B cell (primary cell): ENCODE results near the gene HAGHL. TPM values are rescaled to one million over a fixed set of nuclear protein-coding genes. Genes with fewer than 3 reads are reported as not detected.

Experiments
- ATAC-seq: fragments of 200-7000 bp; cut with Tn5 transposase; one replicate; pipeline ENCODE4 v1.10.0; 2021; ENCODE audit warnings: low read depth, mild to moderate bottlenecking, moderate number of reproducible peaks, moderate library complexity
- CTCF ChIA-PET: fragments of 350-600 bp; sonication (Branson Sonifier 250); formaldehyde crosslinking; loops from one replicate; lab custom pipeline; 2021; ENCODE audit warnings: antibody characterized with exemption, inconsistent platforms; lab: Charles Lee
- POLR2A ChIA-PET: fragments of 350-600 bp; sonication (Branson Sonifier 250); formaldehyde crosslinking; loops from one replicate; lab custom pipeline; 2021; ENCODE audit warnings: antibody characterized with exemption; lab: Charles Lee
- DNase-seq: peaks from one replicate; pipeline ENCODE4 v3.0.0; 2013
- H2AFZ ChIP-seq: 2 replicates; pipeline ENCODE4 v1.6.1; 2012; ENCODE audit warnings: mild to moderate bottlenecking, low read depth, low read length; ENCODE audit not compliant: insufficient read depth, poor library complexity, severe bottlenecking
- H3K27ac ChIP-seq, 2 donors: 1 replicate in 1 of 2; 2 replicates in 1 of 2; pipeline ENCODE4 v1.5.1; 2012 to 2013; ENCODE audit warnings: low read length in 2 of 2, mild to moderate bottlenecking in 2 of 2, moderate library complexity in 1 of 2
- H3K27me3 ChIP-seq, 4 experiments: fragments of 200-600 bp in 1 of 4; sonication (generic) in 1 of 4; replicated peaks in 1 of 4; 1 replicate in 2 of 4; 2 replicates in 2 of 4; pipeline versions ENCODE4 v1.6.1 to v1.7.0; 2013 to 2016; ENCODE audit warnings: low read length in 3 of 4, mild to moderate bottlenecking in 2 of 4, mixed read lengths in 1 of 4, moderate library complexity in 1 of 4; ENCODE audit not compliant: insufficient read depth in 4 of 4, control insufficient read depth in 3 of 4; ENCODE audit errors: control extremely low read depth in 1 of 4
- H3K36me3 ChIP-seq, 2 experiments: replicated peaks in 1 of 2; 1 replicate in 1 of 2; 2 replicates in 1 of 2; pipeline versions ENCODE4 v1.6.1 to v1.7.1; 2013; ENCODE audit warnings: low read length in 1 of 2; ENCODE audit not compliant: insufficient read depth in 2 of 2, control insufficient read depth in 1 of 2; ENCODE audit errors: control extremely low read depth in 1 of 2, extremely low read depth in 1 of 2
- H3K4me1 ChIP-seq, 2 donors: fragments of 200-600 bp in 1 of 2; sonication (generic) in 1 of 2; 1 replicate in 1 of 2; 2 replicates in 1 of 2; pipeline versions ENCODE4 v1.5.1 to v1.6.1; 2013 to 2017; ENCODE audit warnings: low read length in 2 of 2; ENCODE audit not compliant: control insufficient read depth in 2 of 2, insufficient read depth in 2 of 2
- H3K4me2 ChIP-seq: replicated peaks from 2 replicates; pipeline ENCODE3; 2012; ENCODE audit warnings: mild to moderate bottlenecking, low read depth, low read length; ENCODE audit not compliant: poor library complexity, severe bottlenecking
- H3K4me3 ChIP-seq, 5 experiments: fragments of 200-600 bp in 1 of 5; sonication (generic) in 1 of 5; 1 replicate in 3 of 5; 2 replicates in 2 of 5; pipeline versions ENCODE4 v1.5.1 to v1.7.0; 2011 to 2016; ENCODE audit warnings: low read length in 4 of 5, mild to moderate bottlenecking in 4 of 5, low read depth in 2 of 5, control low read depth in 1 of 5, moderate library complexity in 1 of 5; ENCODE audit not compliant: insufficient read depth in 1 of 5; ENCODE audit errors: control extremely low read depth in 1 of 5, extremely low read depth in 1 of 5
- H3K79me2 ChIP-seq: fragments of 200-600 bp; sonication (generic); one replicate; pipeline ENCODE4 v1.6.0; 2016; ENCODE audit warnings: low read length; ENCODE audit not compliant: control insufficient read depth, insufficient read depth
- H3K9ac ChIP-seq: fragments of 200-600 bp; sonication (generic); 2 replicates; pipeline ENCODE4 v1.6.1; 2017; ENCODE audit warnings: mild to moderate bottlenecking, low read length, moderate library complexity
- H3K9me3 ChIP-seq, 3 donors: one replicate each; pipeline versions ENCODE4 v1.6.1 to v1.7.1; 2013; ENCODE audit warnings: low read length in 2 of 3; ENCODE audit not compliant: control insufficient read depth in 2 of 3, insufficient read depth in 1 of 3; ENCODE audit errors: control extremely low read depth in 1 of 3
- H4K20me1 ChIP-seq: 2 replicates; pipeline ENCODE4 v1.6.0; 2012; ENCODE audit warnings: mild to moderate bottlenecking, low read length; ENCODE audit not compliant: insufficient read depth, control insufficient read depth, poor library complexity, severe bottlenecking
- H3K27ac Mint-ChIP-seq: one replicate; pipeline ENCODE4 v1.8.0; 2021; ENCODE audit warnings: mixed read lengths
- H3K27me3 Mint-ChIP-seq: one replicate; pipeline ENCODE4 v1.8.0; 2021; ENCODE audit warnings: mixed read lengths
- H3K4me1 Mint-ChIP-seq: one replicate; pipeline ENCODE4 v1.8.0; 2021; ENCODE audit warnings: mixed read lengths
- H3K4me3 Mint-ChIP-seq: one replicate; pipeline ENCODE4 v1.8.0; 2021; ENCODE audit warnings: mixed read lengths
- H3K9me3 Mint-ChIP-seq: one replicate; pipeline ENCODE4 v1.8.0; 2022; ENCODE audit warnings: mixed read lengths; ENCODE audit not compliant: insufficient read depth
- CTCF ChIP-seq: fragments of 200-600 bp; IDR thresholded peaks from one replicate; pipeline ENCODE4 v1.8.0; 2022; ENCODE audit warnings: antibody characterized with exemption, mild to moderate bottlenecking
- EZH2 ChIP-seq: IDR thresholded peaks from 2 replicates; pipeline ENCODE4 v1.6.1; 2012; ENCODE audit warnings: borderline replicate concordance, low read depth, mild to moderate bottlenecking, moderate library complexity, low read length; ENCODE audit not compliant: insufficient read depth, poor library complexity, severe bottlenecking
- WGBS: methylation state at CpG from one replicate; pipeline ENCODE4 v1.1.5; 2013; ENCODE audit warnings: missing lambda C conversion rate; ENCODE audit not compliant: insufficient coverage; 5-methylcytosine and 5-hydroxymethylcytosine counted together
- intact Hi-C: fragments of 100-400 bp; cut with micrococcal nuclease; formaldehyde crosslinking; loops from one replicate; pipeline ENCODE4 v1.10.0; 2022
- polyA plus RNA-seq: library from polyadenylated mRNA; depleted of rRNA; stranded (reverse); fragments of >200 nt; gene quantifications from 2 replicates; pipeline ENCODE4 v1.2.3, GENCODE V29; 2012
- total RNA-seq, 2 donors: library from RNA; stranded (reverse); fragments of 120-200 nt in 1 of 2; gene quantifications; 1 replicate in 1 of 2; 2 replicates in 1 of 2; pipeline versions ENCODE4 v1.2.3 to v1.2.4, GENCODE V29; 2013 to 2022

HAGHL gene
- total and polyA plus RNA-seq, 2 donors (not counting 1 experiment from before 2014, with no cell fraction given) = 32.3 to 87.1 TPM

- H3K9me3 ChIP-seq = peaks cover 0 to 15% (median 0%) of the 10 kb centered on the region in 3 donors
- no peak overlapping the region for H3K4me3 ChIP-seq
- intact Hi-C loops = loop anchor here (5.0 kb wide), 1 partner anchor 253 kb away; the partner anchor contains the start of gene LMF1
- H3K4me2 ChIP-seq = no peak overlapping the region
- ChIA-PET CTCF (no interaction called here), POLR2A (interaction anchor here (0.7 to 1.3 kb wide), 3 partner anchors 9 to 192 kb away, joined by 9 to 11 read pairs (median 11); no protein-coding TSS in a partner anchor)
- no peak overlapping the region for H3K27ac Mint-ChIP-seq
- H2AFZ ChIP-seq = no peak overlapping the region
- peak overlapping the region; percentile 42 for H3K4me3 Mint-ChIP-seq
- peaks cover 0 to 18% (median 9%) of the 10 kb centered on the region in 4 experiments for H3K27me3 ChIP-seq
- peaks cover 28 to 39% of the 10 kb centered on the region in 2 donors for H3K4me1 ChIP-seq
- TF ChIP-seq EZH2 (no peak), CTCF (no peak)
- H3K9me3 Mint-ChIP-seq = no peaks in the 10 kb centered on the region
- H3K27me3 Mint-ChIP-seq = no peaks in the 10 kb centered on the region
- H3K27ac ChIP-seq = no peak overlapping the region
- no peaks in the 10 kb centered on the region for H3K36me3 ChIP-seq
- peaks cover 11% of the 10 kb centered on the region for H3K4me1 Mint-ChIP-seq
- H3K9ac ChIP-seq = no peak overlapping the region
- ATAC-seq = no peak
- H3K79me2 ChIP-seq = no peaks in the 10 kb centered on the region
- 91% methylated on average over 5 of the region's 6 CpGs for WGBS
- H4K20me1 ChIP-seq = peaks cover 20% of the 10 kb centered on the region
- DNase-seq = no peak
Observed at GRCh38 chr16:718922-719321, 8.0 kb upstream of the HAGHL start.

- Histone ChIP-seq H3K4me1 (peaks cover 23 to 33% of the 10 kb centered on the region in 2 donors), H3K27ac (peak overlapping the region in 1 of 2 donors; percentile 86), H3K36me3 (no peaks in the 10 kb centered on the region), H4K20me1 (peaks cover 20% of the 10 kb centered on the region), H3K9ac (peak overlapping the region; percentile 77), H3K79me2 (no peaks in the 10 kb centered on the region), H3K27me3 (peaks cover 0 to 11% (median 5%) of the 10 kb centered on the region in 4 experiments), H3K4me2 (peak overlapping the region; percentile 98), H2AFZ (peak overlapping the region; percentile 77), H3K4me3 (peak overlapping the region in 4 of 5 experiments; percentile 65 to 76 (median 74)), H3K9me3 (peaks cover 0 to 11% (median 0%) of the 10 kb centered on the region in 3 donors)
- peaks cover 11% of the 10 kb centered on the region for H3K4me1 Mint-ChIP-seq
- H3K4me3 Mint-ChIP-seq = peak overlapping the region; percentile 84
- ChIA-PET POLR2A (interaction anchor here (0.6 to 1.4 kb wide), 7 partner anchors 8 to 379 kb away, joined by 3 to 11 read pairs (median 4); partner anchors contain the start of genes JMJD8 and WDR24), CTCF (interaction anchor here (1.1 to 3.8 kb wide), 3 partner anchors 9 to 65 kb away, joined by 3 to 26 read pairs (median 9); partner anchors contain the start of gene CIAO3)
- no peaks in the 10 kb centered on the region for H3K9me3 Mint-ChIP-seq
- H3K27ac Mint-ChIP-seq = peak overlapping the region; percentile 80
- H3K27me3 Mint-ChIP-seq = no peaks in the 10 kb centered on the region
- DNase-seq (peak; percentile 41), ATAC-seq (no peak)
- TF ChIP-seq EZH2 (no peak), CTCF (no peak)
- 2% methylated on average over 7 of the region's 16 CpGs for WGBS
- intact Hi-C loops = loop anchor here (5.0 kb wide), 2 partner anchors 38 to 252 kb away; partner anchors contain the start of genes JMJD8, LMF1 and STUB1
Observed at GRCh38 chr16:719815-720446, 7.0 kb upstream of the HAGHL start.
